Caco-2 (cell line): Measurements from ENCODE around the gene CRACR2B. TPM values are rescaled to one million over a fixed set of nuclear protein-coding genes. Genes with fewer than 3 reads are reported as not detected.

Experiments used
- BruUV-seq: library from RNA; stranded (reverse); fragments of 400-500 nt; replicated peaks from 2 replicates; lab custom pipeline; 2021; lab: Mats Ljungman, UMichigan
- CTCF ChIA-PET: fragments of 300-600 bp; sonication (Branson Sonifier 250); formaldehyde crosslinking; loops from one replicate; lab custom pipeline; 2022; ENCODE audit warnings: antibody characterized with exemption; lab: Charles Lee
- POLR2A ChIA-PET: fragments of 300-600 bp; sonication (Branson Sonifier 250); formaldehyde crosslinking; loops from one replicate; lab custom pipeline; 2022; ENCODE audit warnings: antibody characterized with exemption; lab: Charles Lee
- DNase-seq, 2 experiments: peaks; one replicate each; pipeline versions ENCODE4 v3.0.0 to v3.0.0-alpha.2; 2020 to 2022
- H3K27me3 ChIP-seq: replicated peaks from 2 replicates; pipeline ENCODE4 v1.6.0; 2011; ENCODE audit warnings: low read length; ENCODE audit not compliant: control insufficient read depth, insufficient read depth
- H3K36me3 ChIP-seq: 2 replicates; pipeline ENCODE4 v1.5.1; 2011; ENCODE audit warnings: low read length; ENCODE audit not compliant: control insufficient read depth, insufficient read depth
- H3K4me1 ChIP-seq: fragments of 250-450 bp; sonication (Bioruptor Pico); 2 replicates; pipeline ENCODE4 v1.5.1; 2020; ENCODE audit warnings: mild to moderate bottlenecking
- H3K4me3 ChIP-seq: 2 replicates; pipeline ENCODE4 v1.5.1; 2011; ENCODE audit warnings: low read depth, mild to moderate bottlenecking, control low read depth, low read length
- H3K9me3 ChIP-seq: fragments of 250-450 bp; sonication (Bioruptor Pico); 2 replicates; pipeline ENCODE4 v1.5.1; 2020; ENCODE audit warnings: mild to moderate bottlenecking, moderate library complexity
- H3K27ac Mint-ChIP-seq: one replicate; pipeline ENCODE4 v1.8.0; 2022; ENCODE audit warnings: mixed read lengths; ENCODE audit not compliant: unreplicated experiment
- H3K27me3 Mint-ChIP-seq: one replicate; pipeline ENCODE4 v1.8.0; 2022; ENCODE audit warnings: mixed read lengths; ENCODE audit not compliant: insufficient read depth, unreplicated experiment
- H3K36me3 Mint-ChIP-seq: one replicate; pipeline ENCODE4 v1.8.0; 2022; ENCODE audit warnings: mild to moderate bottlenecking, mixed read lengths; ENCODE audit not compliant: insufficient read depth, unreplicated experiment
- H3K4me1 Mint-ChIP-seq: one replicate; pipeline ENCODE4 v1.8.0; 2022; ENCODE audit warnings: low read depth, mixed read lengths; ENCODE audit not compliant: unreplicated experiment
- H3K4me3 Mint-ChIP-seq: one replicate; pipeline ENCODE4 v1.8.0; 2022; ENCODE audit warnings: mild to moderate bottlenecking, moderate library complexity, mixed read lengths; ENCODE audit not compliant: unreplicated experiment
- H3K9me3 Mint-ChIP-seq: one replicate; pipeline ENCODE4 v1.8.0; 2022; ENCODE audit warnings: mixed read lengths; ENCODE audit not compliant: unreplicated experiment
- CTCF ChIP-seq, 2 experiments: fragments of 200-600 bp in 1 of 2; IDR thresholded peaks; 1 replicate in 1 of 2; 2 replicates in 1 of 2; pipeline versions ENCODE4 v1.5.1 to v1.8.0; 2011 to 2022; ENCODE audit warnings: antibody characterized with exemption in 1 of 2, control low read depth in 1 of 2, inconsistent platforms in 1 of 2, low read depth in 1 of 2, low read length in 1 of 2, mild to moderate bottlenecking in 1 of 2, moderate library complexity in 1 of 2; ENCODE audit not compliant: insufficient read depth in 1 of 2, severe bottlenecking in 1 of 2, unreplicated experiment in 1 of 2
- intact Hi-C: fragments of 100-400 bp; cut with micrococcal nuclease; formaldehyde crosslinking; loops from one replicate; pipeline ENCODE4 v1.10.0; 2022; ENCODE audit not compliant: unreplicated experiment
- total RNA-seq: library from RNA; stranded (reverse); gene quantifications from 2 replicates; pipeline ENCODE4 v1.2.3, GENCODE V29; 2022

The CRACR2B gene
- total RNA-seq, 1 experiment from 2014 or later = 15.4 TPM

- H3K27me3 ChIP-seq = no peaks in the 10 kb centered on the region
- H3K36me3 ChIP-seq = no peaks in the 10 kb centered on the region; the same call in 1 of the 2 replicates
- Mint-ChIP-seq H3K27me3 (no peaks in the 10 kb centered on the region), H3K36me3 (peaks cover 56% of the 10 kb centered on the region), H3K4me1 (no peaks in the 10 kb centered on the region), H3K27ac (no peak overlapping the region), H3K4me3 (no peak overlapping the region), H3K9me3 (no peaks in the 10 kb centered on the region)
- ChIA-PET CTCF (no interaction called here), POLR2A (no interaction called here)
- peaks cover 6% of the 10 kb centered on the region for H3K4me1 ChIP-seq
- TF ChIP-seq CTCF (IDR thresholded peaks at IDR 0.05; ENCODE audit: insufficient read depth in 1 of 2, low read depth in 1 of 2, low read length in 1 of 2, severe bottlenecking in 1 of 2, unreplicated experiment in 1 of 2) = no peak
- BruUV-seq = no TSS peak
- H3K9me3 ChIP-seq = no peaks in the 10 kb centered on the region
- DNase-seq = no peak
- intact Hi-C loops = no loop called here
- H3K4me3 ChIP-seq = no peak overlapping the region
Observed at GRCh38 chr11:855796-856195, 28.1 kb downstream of the CRACR2B start.

- no peak overlapping the region for H3K4me3 ChIP-seq
- TF ChIP-seq CTCF (IDR thresholded peaks at IDR 0.05; ENCODE audit: insufficient read depth in 1 of 2, low read depth in 1 of 2, low read length in 1 of 2, severe bottlenecking in 1 of 2, unreplicated experiment in 1 of 2) = no peak
- H3K9me3 Mint-ChIP-seq = no peaks in the 10 kb centered on the region
- no peak for DNase-seq
- no peaks in the 10 kb centered on the region; the same call in 1 of the 2 replicates for H3K4me1 ChIP-seq
- ChIA-PET CTCF (interaction anchor here (0.6 kb wide), 1 partner anchor 8 kb away, joined by 3 read pairs; no protein-coding TSS in a partner anchor), POLR2A (no interaction called here)
- H3K36me3 ChIP-seq = no peaks in the 10 kb centered on the region; the same call in 1 of the 2 replicates
- H3K27me3 Mint-ChIP-seq = no peaks in the 10 kb centered on the region
- H3K4me1 Mint-ChIP-seq = no peaks in the 10 kb centered on the region
- BruUV-seq = no TSS peak
- no peaks in the 10 kb centered on the region for H3K9me3 ChIP-seq
- H3K36me3 Mint-ChIP-seq = peaks cover 58% of the 10 kb centered on the region
- H3K27me3 ChIP-seq = no peaks in the 10 kb centered on the region
- H3K27ac Mint-ChIP-seq = no peak overlapping the region
- intact Hi-C loops = no loop called here
- H3K4me3 Mint-ChIP-seq = no peak overlapping the region
Observed at GRCh38 chr11:856397-856796, 28.7 kb downstream of the CRACR2B start.

- intact Hi-C loops = no loop called here
- no peaks in the 10 kb centered on the region for H3K4me1 ChIP-seq
- POLR2A ChIA-PET = no interaction called here
- DNase-seq = no peak
- TF ChIP-seq CTCF (IDR thresholded peaks at IDR 0.05; ENCODE audit: insufficient read depth in 1 of 2, low read depth in 1 of 2, low read length in 1 of 2, severe bottlenecking in 1 of 2, unreplicated experiment in 1 of 2) = no peak
- Mint-ChIP-seq H3K4me1 (no peaks in the 10 kb centered on the region), H3K27ac (no peak overlapping the region), H3K36me3 (peaks cover 63% of the 10 kb centered on the region), H3K27me3 (no peaks in the 10 kb centered on the region), H3K4me3 (no peak overlapping the region), H3K9me3 (no peaks in the 10 kb centered on the region)
- H3K27me3 ChIP-seq = no peaks in the 10 kb centered on the region
- BruUV-seq = no TSS peak
- H3K9me3 ChIP-seq = no peaks in the 10 kb centered on the region
- CTCF ChIA-PET = interaction anchor here (1.1 kb wide), 1 partner anchor 39 kb away, joined by 3 read pairs; no protein-coding TSS in a partner anchor
- no peaks in the 10 kb centered on the region; the same call in 1 of the 2 replicates for H3K36me3 ChIP-seq
- H3K4me3 ChIP-seq = no peak overlapping the region
Observed at GRCh38 chr11:858053-858761, 30.5 kb downstream of the CRACR2B start.
